H1 (cell line): ENCODE measurements around the gene PLEKHA5. TPM values are rescaled to one million over a fixed set of nuclear protein-coding genes. Genes with fewer than 3 reads are reported as not detected.

Experiments
- CTCF ChIA-PET: fragments of 300-600 bp; sonication (Branson Sonifier 250); formaldehyde crosslinking; loops from one replicate; lab custom pipeline; 2021; ENCODE audit not compliant: partially characterized antibody; lab: Charles Lee
- POLR2A ChIA-PET: fragments of 300-600 bp; sonication (Branson Sonifier 250); formaldehyde crosslinking; loops from one replicate; lab custom pipeline; 2021; ENCODE audit warnings: inconsistent platforms; ENCODE audit not compliant: partially characterized antibody; lab: Charles Lee
- DNase-seq, 2 experiments: peaks; one replicate each; pipeline versions ENCODE4 v3.0.0 to v3.0.0-alpha.2; 2010 to 2022; ENCODE audit warnings: low spot score in 2 of 2, low read depth in 1 of 2, mixed read lengths in 1 of 2
- FAIRE-seq: peaks from 2 replicates; lab custom pipeline; 2011; peaks lifted over from hg19 to GRCh38; lab: Jason Lieb, UNC
- H2AFZ ChIP-seq: 2 replicates; pipeline ENCODE4 v1.8.1; 2012; ENCODE audit warnings: low read length, inconsistent platforms
- H2AK5ac ChIP-seq: 2 replicates; pipeline ENCODE4 v1.6.1; 2013; ENCODE audit warnings: low read depth, low read length
- H2BK120ac ChIP-seq: replicated peaks from 2 replicates; pipeline ENCODE3; 2013; ENCODE audit warnings: low read depth, low read length, inconsistent platforms
- H2BK12ac ChIP-seq: 2 replicates; pipeline ENCODE4 v1.6.1; 2013; ENCODE audit warnings: low read depth, low read length
- H2BK15ac ChIP-seq: 2 replicates; pipeline ENCODE4 v1.6.1; 2013; ENCODE audit warnings: low read length
- H2BK20ac ChIP-seq: 2 replicates; pipeline ENCODE4 v1.6.1; 2013; ENCODE audit warnings: low read length
- H2BK5ac ChIP-seq: 2 replicates; pipeline ENCODE4 v1.6.1; 2013; ENCODE audit warnings: low read depth, low read length
- H3K14ac ChIP-seq: 2 replicates; pipeline ENCODE4 v1.6.1; 2013; ENCODE audit warnings: inconsistent platforms; ENCODE audit not compliant: insufficient read length
- H3K18ac ChIP-seq: 2 replicates; pipeline ENCODE4 v1.6.1; 2013; ENCODE audit warnings: low read length; ENCODE audit errors: extremely low read depth
- H3K23ac ChIP-seq: 2 replicates; pipeline ENCODE4 v1.6.1; 2013; ENCODE audit warnings: inconsistent platforms; ENCODE audit not compliant: insufficient read length
- H3K23me2 ChIP-seq: 2 replicates; pipeline ENCODE4 v1.6.1; 2013; ENCODE audit warnings: low read depth, low read length
- H3K27ac ChIP-seq: 2 replicates; pipeline ENCODE4 v1.6.1; 2011; ENCODE audit warnings: low read depth, low read length, inconsistent platforms
- H3K27me3 ChIP-seq, 4 experiments: replicated peaks in 1 of 4; 1 replicate in 1 of 4; 2 replicates in 3 of 4; pipeline versions ENCODE4 v1.6.1 to v1.8.1; 2011 to 2013; ENCODE audit warnings: low read length in 3 of 4, mild to moderate bottlenecking in 3 of 4, inconsistent platforms in 2 of 4, mixed read lengths in 2 of 4, moderate library complexity in 1 of 4; ENCODE audit not compliant: control insufficient read depth in 3 of 4, insufficient read depth in 3 of 4; ENCODE audit errors: extremely low read depth in 1 of 4
- H3K36me3 ChIP-seq, 4 experiments: 2 replicates each; pipeline versions ENCODE4 v1.6.1 to v1.8.1; 2011 to 2013; ENCODE audit warnings: mild to moderate bottlenecking in 4 of 4, low read length in 3 of 4, moderate library complexity in 2 of 4, control low read depth in 1 of 4, inconsistent platforms in 1 of 4; ENCODE audit not compliant: insufficient read depth in 4 of 4, control insufficient read depth in 2 of 4
- H3K4ac ChIP-seq: replicated peaks from 2 replicates; pipeline ENCODE3; 2013; ENCODE audit warnings: low read length, low read depth, mixed read lengths, inconsistent platforms; ENCODE audit not compliant: insufficient read length
- H3K4me1 ChIP-seq, 4 experiments: replicated peaks in 1 of 4; 1 replicate in 1 of 4; 2 replicates in 3 of 4; pipeline versions ENCODE4 v1.6.1 to v1.8.1; 2011 to 2013; ENCODE audit warnings: low read length in 3 of 4, inconsistent platforms in 2 of 4, mixed read lengths in 1 of 4; ENCODE audit not compliant: insufficient read depth in 4 of 4, control insufficient read depth in 3 of 4
- H3K4me2 ChIP-seq, 2 experiments: 2 replicates each; pipeline versions ENCODE4 v1.6.1 to v1.8.1; 2011 to 2013; ENCODE audit warnings: low read depth in 2 of 2, low read length in 2 of 2, control low read depth in 1 of 2, inconsistent platforms in 1 of 2, mild to moderate bottlenecking in 1 of 2; ENCODE audit not compliant: insufficient read depth in 1 of 2
- H3K4me3 ChIP-seq, 4 experiments: fragments of 200-600, 300-600 bp in 1 of 4; sonication (generic), shearing (Covaris generic), sonication (Bioruptor Twin) in 1 of 4; 2 replicates each; pipeline versions ENCODE4 v1.5.1 to v1.8.1; 2011 to 2016; ENCODE audit warnings: low read length in 4 of 4, low read depth in 3 of 4, control low read depth in 2 of 4, inconsistent platforms in 2 of 4, mild to moderate bottlenecking in 2 of 4, mixed read lengths in 1 of 4, moderate library complexity in 1 of 4; ENCODE audit not compliant: insufficient read depth in 2 of 4; ENCODE audit errors: extremely low read depth in 1 of 4
- H3K56ac ChIP-seq: replicated peaks from 2 replicates; pipeline ENCODE3; 2013; ENCODE audit warnings: low read depth, mild to moderate bottlenecking, mixed read lengths, low read length, inconsistent platforms; ENCODE audit not compliant: insufficient read length
- H3K79me1 ChIP-seq: 2 replicates; pipeline ENCODE4 v1.6.1; 2013; ENCODE audit warnings: low read depth, low read length, control low read depth
- H3K79me2 ChIP-seq, 2 experiments: 2 replicates each; pipeline versions ENCODE4 v1.6.1 to v1.8.1; 2012 to 2013; ENCODE audit warnings: low read length in 2 of 2, mild to moderate bottlenecking in 2 of 2, inconsistent platforms in 1 of 2; ENCODE audit not compliant: insufficient read depth in 2 of 2, control insufficient read depth in 1 of 2
- H3K9ac ChIP-seq, 4 experiments: replicated peaks in 1 of 4; 1 replicate in 1 of 4; 2 replicates in 3 of 4; pipeline versions ENCODE4 v1.6.1 to v1.8.1; 2011 to 2013; ENCODE audit warnings: low read depth in 3 of 4, low read length in 3 of 4, control low read depth in 2 of 4, mild to moderate bottlenecking in 2 of 4, moderate library complexity in 2 of 4, inconsistent platforms in 1 of 4; ENCODE audit errors: extremely low read depth in 1 of 4
- H3K9me3 ChIP-seq, 2 experiments: 2 replicates each; pipeline versions ENCODE4 v1.6.1 to v1.8.1; 2012 to 2013; ENCODE audit warnings: mild to moderate bottlenecking in 2 of 2, moderate library complexity in 2 of 2, control low read depth in 1 of 2, inconsistent platforms in 1 of 2, low read depth in 1 of 2, low read length in 1 of 2, mixed read lengths in 1 of 2; ENCODE audit not compliant: insufficient read depth in 2 of 2
- H4K20me1 ChIP-seq, 2 experiments: replicated peaks in 1 of 2; 2 replicates each; pipeline versions ENCODE3 to v1.8.1; 2011 to 2013; ENCODE audit warnings: inconsistent platforms in 2 of 2, low read length in 2 of 2, mild to moderate bottlenecking in 1 of 2; ENCODE audit not compliant: insufficient read depth in 2 of 2, control insufficient read depth in 1 of 2
- H4K5ac ChIP-seq: 2 replicates; pipeline ENCODE4 v1.6.1; 2013; ENCODE audit warnings: low read length, low read depth, mixed read lengths, inconsistent platforms; ENCODE audit not compliant: insufficient read length
- H4K8ac ChIP-seq: 2 replicates; pipeline ENCODE4 v1.8.0; 2013; ENCODE audit warnings: mild to moderate bottlenecking, moderate library complexity, low read length, inconsistent platforms; ENCODE audit not compliant: insufficient read depth; ENCODE audit errors: extremely low read depth
- H4K91ac ChIP-seq: replicated peaks from 2 replicates; pipeline ENCODE3; 2013; ENCODE audit warnings: low read length, mixed read lengths, inconsistent platforms; ENCODE audit not compliant: insufficient read length
- ASH2L ChIP-seq: fragments of 200-600, 300-600 bp; sonication (generic); IDR thresholded peaks from one replicate; pipeline ENCODE4 v1.7.1; 2017; ENCODE audit warnings: low read length
- CHD1 ChIP-seq: IDR thresholded peaks from 2 replicates; pipeline ENCODE4 v1.6.1; 2012; ENCODE audit warnings: low read depth, low read length, improper control_type of control experiment
- E2F6 ChIP-seq: IDR thresholded peaks from 2 replicates; pipeline ENCODE4 v1.6.1; 2012; ENCODE audit warnings: inconsistent platforms
- HDAC2 ChIP-seq, 2 experiments: fragments of 300-600 bp in 1 of 2; sonication (generic) in 1 of 2; IDR thresholded peaks; 2 replicates each; pipeline ENCODE4 v1.6.1; 2011 to 2012; ENCODE audit warnings: low read depth in 2 of 2, low read length in 2 of 2, mild to moderate bottlenecking in 2 of 2, moderate library complexity in 2 of 2, borderline replicate concordance in 1 of 2, inconsistent platforms in 1 of 2
- HDAC6 ChIP-seq: IDR thresholded peaks from one replicate; pipeline ENCODE4 v1.7.1; 2012; ENCODE audit warnings: low read depth, mild to moderate bottlenecking, inconsistent platforms, low read length, moderate library complexity
- MAFK ChIP-seq: IDR thresholded peaks from 2 replicates; pipeline ENCODE4 v1.6.1; 2012; ENCODE audit warnings: low read depth, mild to moderate bottlenecking, improper control_type of control experiment, low read length
- NANOG ChIP-seq: IDR thresholded peaks from 2 replicates; pipeline ENCODE4 v1.6.1; 2011; ENCODE audit warnings: low read length, low read depth, mild to moderate bottlenecking, inconsistent platforms; ENCODE audit not compliant: insufficient read depth, poor library complexity, severe bottlenecking
- POLR2AphosphoS5 ChIP-seq: IDR thresholded peaks from 2 replicates; pipeline ENCODE4 v1.6.1; 2011; ENCODE audit warnings: low read depth, low read length
- RBBP5 ChIP-seq: IDR thresholded peaks from 2 replicates; pipeline ENCODE4 v1.7.1; 2012; ENCODE audit warnings: low read depth, mild to moderate bottlenecking, inconsistent platforms, low read length, moderate library complexity, borderline replicate concordance
- SIN3A ChIP-seq, 2 experiments: IDR thresholded peaks in 1 of 2; conservative IDR thresholded peaks in 1 of 2; 2 replicates each; pipeline ENCODE4 v1.6.1; 2011 to 2012; ENCODE audit warnings: low read length in 2 of 2, improper control_type of control experiment in 1 of 2, low read depth in 1 of 2, mild to moderate bottlenecking in 1 of 2
- SP2 ChIP-seq: IDR thresholded peaks from 2 replicates; pipeline ENCODE4 v1.6.1; 2012; ENCODE audit warnings: mild to moderate bottlenecking, low read length, inconsistent platforms
- USF2 ChIP-seq: IDR thresholded peaks from 2 replicates; pipeline ENCODE4 v1.6.1; 2011; ENCODE audit warnings: low read length, improper control_type of control experiment
- WGBS, 2 experiments: shearing (Covaris generic) in 1 of 2; methylation state at CpG; one replicate each; pipeline versions ENCODE4 v1.1.6 to v1.1.7; 2013 to 2015; ENCODE audit warnings: low lambda C conversion rate in 2 of 2, mixed read lengths in 2 of 2, inconsistent platforms in 1 of 2, low coverage in 1 of 2, missing lambda C conversion rate in 1 of 2; ENCODE audit not compliant: insufficient replicate concordance in 2 of 2, insufficient coverage in 1 of 2, insufficient read length in 1 of 2; ENCODE audit errors: extremely low coverage in 1 of 2, missing lambda C conversion rate in 1 of 2; 5-methylcytosine and 5-hydroxymethylcytosine counted together
- polyA plus RNA-seq, 7 experiments: library from polyadenylated mRNA; depleted of rRNA in 3 of 7; stranded (reverse) in 5 of 7; unstranded in 2 of 7; fragments of >200 nt in 5 of 7; fragments of 200-250 nt in 2 of 7; gene quantifications; 1 replicate in 5 of 7; 2 replicates in 1 of 7; 4 replicates in 1 of 7; pipeline versions ENCODE4 v1.2.1 to v1.2.3, GENCODE V29; 2011 to 2013; ENCODE audit warnings: missing spikeins in 2 of 7, mixed read lengths in 2 of 7
- total RNA-seq: library from RNA; stranded (reverse); fragmentation: NEBNext Ultra II Directional; extraction: Animal tissue kit (Norgen Biotek cat#: 25700); gene quantifications from 2 replicates; pipeline ENCODE4 v1.2.1, GENCODE V29; 2021

Gene PLEKHA5
- total and polyA plus RNA-seq, 2 of the 8 experiments (the other 6 are each of a cell fraction or from before 2014, with no cell fraction given) = 17.2 to 66.1 TPM

- H3K27ac ChIP-seq = peak overlapping the region; percentile 46; the same call in 1 of the 2 replicates
- H3K79me2 ChIP-seq = no peaks in the 10 kb centered on the region
- no peak overlapping the region for H4K5ac ChIP-seq
- no peak overlapping the region for H2AK5ac ChIP-seq
- H2BK20ac ChIP-seq = no peak overlapping the region
- CTCF ChIA-PET = interaction anchor here (1.2 to 1.8 kb wide), 2 partner anchors 20 to 47 kb away, joined by 3 to 4 read pairs; no protein-coding TSS in a partner anchor
- H3K4me1 ChIP-seq = peaks cover 1 to 8% (median 3%) of the 10 kb centered on the region in 4 experiments; a peak in 4 of 7 replicates
- H4K8ac ChIP-seq = no peak overlapping the region
- FAIRE-seq (no peak), DNase-seq (no peak)
- no peaks in the 10 kb centered on the region; a peak in 1 of 4 replicates for H3K9me3 ChIP-seq
- H3K18ac ChIP-seq = no peak overlapping the region
- no peak overlapping the region for H2BK120ac ChIP-seq
- H2BK5ac ChIP-seq = no peak overlapping the region
- no peak overlapping the region for H4K91ac ChIP-seq
- no peak overlapping the region for H3K23ac ChIP-seq
- no peaks in the 10 kb centered on the region for H3K79me1 ChIP-seq
- no peak overlapping the region for H3K4me3 ChIP-seq
- no peak overlapping the region for H3K56ac ChIP-seq
- peaks cover 0 to 8% (median under 1%) of the 10 kb centered on the region in 4 experiments; a peak in 2 of 8 replicates for H3K36me3 ChIP-seq
- H3K9ac ChIP-seq = no peak overlapping the region
- WGBS, 2 experiments = 91% methylated on average over 9 of the region's 9 CpGs; no CpG with 5 or more reads in 1 of the 2 experiments
- no peaks in the 10 kb centered on the region for H3K27me3 ChIP-seq
- no peak overlapping the region for H2BK12ac ChIP-seq
- H3K23me2 ChIP-seq = no peaks in the 10 kb centered on the region
- no peaks in the 10 kb centered on the region for H4K20me1 ChIP-seq
- H3K14ac ChIP-seq = no peak overlapping the region
- H3K4ac ChIP-seq = no peak overlapping the region
- no peak overlapping the region for H3K4me2 ChIP-seq
- no peak overlapping the region for H2BK15ac ChIP-seq
- no peak overlapping the region for H2AFZ ChIP-seq
- POLR2A ChIA-PET = interaction anchor here (0.6 kb wide), 1 partner anchor 57 kb away, joined by 3 read pairs; the partner anchor contains the start of gene AEBP2
- TF ChIP-seq USF2 (no peak), ASH2L (no peak), CHD1 (no peak), NANOG (no peak), SIN3A (conservative IDR thresholded peaks at IDR 0.05 in 1 of 2, IDR thresholded peaks at IDR 0.05 in 1 of 2; ENCODE audit: low read depth in 1 of 2, low read length in 2 of 2) (no peak), HDAC6 (no peak), E2F6 (no peak), RBBP5 (no peak), MAFK (no peak), POLR2AphosphoS5 (no peak), HDAC2 (IDR thresholded peaks at IDR 0.05; ENCODE audit: borderline replicate concordance in 1 of 2, low read depth in 2 of 2, low read length in 2 of 2) (no peak), SP2 (no peak)
Measured at GRCh38 chr12:19382563-19382962, 253.0 kb downstream of the PLEKHA5 start.
